ENCODE measurements around the gene PRSS21.

Gene PRSS21

DNA sequence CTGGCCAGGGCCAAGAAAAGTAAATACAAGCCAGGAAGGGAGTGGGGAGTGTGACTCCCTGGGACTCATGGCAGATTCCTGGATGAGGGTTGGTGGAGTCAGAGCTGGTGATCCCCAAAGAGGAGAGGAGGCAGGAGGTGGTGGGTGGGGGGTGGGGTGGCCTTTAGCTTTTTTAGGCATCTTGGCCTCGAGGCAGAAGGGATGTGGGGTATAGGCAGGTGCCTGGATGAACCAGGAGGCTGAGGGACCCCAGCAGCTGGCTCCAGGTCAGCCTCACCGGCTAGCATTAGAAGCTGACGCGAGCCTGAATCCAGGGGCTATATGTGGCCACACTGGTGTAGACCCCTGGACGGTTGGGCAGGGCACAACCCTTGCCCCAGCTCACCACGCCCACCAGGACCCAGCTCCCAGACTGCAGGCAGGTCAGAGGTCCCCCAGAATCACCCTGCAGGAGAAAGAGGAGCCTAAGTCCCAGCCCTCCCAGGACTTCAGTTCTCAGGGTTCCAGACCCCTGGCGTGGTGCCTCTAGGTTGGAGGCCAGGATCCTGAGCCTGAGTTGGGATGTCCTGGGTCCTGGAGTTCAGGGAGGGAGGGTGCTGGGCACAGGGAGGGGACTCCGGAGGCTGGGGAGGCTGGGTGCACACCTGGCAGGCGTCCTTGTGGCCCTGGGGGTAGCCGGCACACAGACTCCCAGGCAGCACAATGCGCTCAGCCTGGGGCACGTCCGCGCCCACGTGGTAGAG is 32.5 kb upstream of the PRSS21 start:
- Histone ChIP-seq H3K36me3 (ENCODE audit: control insufficient read depth, low read depth, low read length) (no peaks in the 10 kb centered on the region), H3K27ac (ENCODE audit: low read length) (no peak overlapping the region), H3K4me1 (ENCODE audit: control insufficient read depth, low read depth, low read length) (no peaks in the 10 kb centered on the region), H3K27me3 (ENCODE audit: control insufficient read depth, insufficient read depth, low read length) (no peaks in the 10 kb centered on the region), H3K9ac (ENCODE audit: low read length) (no peak overlapping the region), H3K4me3 (ENCODE audit: low read length) (no peak overlapping the region), H3K9me3 (ENCODE audit: control insufficient read depth, low read depth, low read length) (no peaks in the 10 kb centered on the region)

- Histone ChIP-seq H3K4me3 (ENCODE audit: low read length) (no peak overlapping the region), H3K27me3 (ENCODE audit: control insufficient read depth, insufficient read depth, low read length) (no peaks in the 10 kb centered on the region), H3K4me1 (ENCODE audit: control insufficient read depth, low read depth, low read length) (no peaks in the 10 kb centered on the region), H3K9me3 (ENCODE audit: control insufficient read depth, low read depth, low read length) (no peaks in the 10 kb centered on the region), H3K36me3 (ENCODE audit: control insufficient read depth, low read depth, low read length) (no peaks in the 10 kb centered on the region), H3K9ac (ENCODE audit: low read length) (no peak overlapping the region), H3K27ac (ENCODE audit: low read length) (no peak overlapping the region)
Measured at GRCh38 chr16:2785101-2785991, 31.7 kb upstream of the PRSS21 start.

DNA sequence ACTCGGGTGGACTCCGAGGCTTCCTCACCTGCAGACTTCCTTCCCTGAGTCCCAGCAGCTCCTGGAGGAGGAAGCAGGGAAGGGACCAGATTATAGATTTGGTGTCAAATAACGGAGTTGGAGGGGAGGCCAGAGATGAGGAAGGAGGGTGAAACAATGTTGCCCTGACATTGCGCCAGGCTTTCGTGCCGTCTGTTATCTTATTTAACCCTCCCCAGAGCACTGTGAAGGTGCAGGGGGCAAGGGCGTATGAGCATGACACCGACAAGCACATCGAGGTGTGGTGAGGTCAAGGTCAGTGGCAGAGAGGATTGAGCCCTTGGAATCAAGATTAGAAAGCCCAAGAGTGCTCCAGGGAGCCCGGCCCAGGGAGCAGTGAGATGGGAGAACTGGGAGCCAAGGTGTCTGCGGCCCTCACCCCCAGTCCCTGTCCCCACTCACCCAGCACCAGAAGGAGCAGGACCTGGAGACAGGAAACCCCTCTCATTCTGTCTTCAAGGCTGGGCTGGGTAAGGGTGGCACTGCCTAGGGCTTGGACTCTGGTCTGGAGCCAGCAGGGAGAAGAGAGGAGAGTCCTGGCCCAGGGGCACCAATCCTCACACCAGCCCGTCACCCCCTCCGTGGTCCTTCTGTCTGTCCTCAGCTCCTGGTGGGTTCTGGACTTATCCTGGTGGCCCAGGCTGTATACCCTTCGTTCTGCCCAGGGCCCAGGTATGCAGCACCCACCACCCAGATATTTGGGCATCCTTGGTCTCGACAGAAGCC is 30.8 kb upstream of the PRSS21 start:
- Histone ChIP-seq H3K27ac (ENCODE audit: low read length) (no peak overlapping the region), H3K36me3 (ENCODE audit: control insufficient read depth, low read depth, low read length) (no peaks in the 10 kb centered on the region), H3K9ac (ENCODE audit: low read length) (no peak overlapping the region)

DNA sequence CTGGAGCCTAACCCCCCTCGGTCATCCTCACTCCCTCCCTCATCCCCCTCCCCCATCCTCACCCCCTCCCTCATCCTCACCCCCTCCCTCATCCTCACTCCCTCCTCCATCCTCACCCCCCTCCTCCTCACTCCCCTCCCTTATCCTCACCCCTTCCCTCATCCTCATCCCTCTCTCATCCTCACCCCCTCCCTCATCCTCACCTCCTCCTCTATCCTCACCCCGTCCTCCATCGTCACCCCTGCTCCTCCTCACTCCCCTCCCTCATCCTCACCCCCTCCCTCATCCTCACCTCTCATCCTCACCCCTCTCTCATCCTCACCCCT is 30.2 kb upstream of the PRSS21 start:
- no peak overlapping the region for H3K27ac ChIP-seq (ENCODE audit: low read length)
- H3K4me1 ChIP-seq (ENCODE audit: control insufficient read depth, low read depth, low read length) = no peaks in the 10 kb centered on the region
- H3K9ac ChIP-seq (ENCODE audit: low read length) = no peak overlapping the region
- no peak overlapping the region for H3K4me3 ChIP-seq (ENCODE audit: low read length)
- H3K27me3 ChIP-seq (ENCODE audit: control insufficient read depth, insufficient read depth, low read length) = no peaks in the 10 kb centered on the region
- no peaks in the 10 kb centered on the region for H3K36me3 ChIP-seq (ENCODE audit: control insufficient read depth, low read depth, low read length)
- no peaks in the 10 kb centered on the region for H3K9me3 ChIP-seq (ENCODE audit: control insufficient read depth, low read depth, low read length)

More for the DNA sequence above, 30.8 kb upstream of the PRSS21 start:
- Histone ChIP-seq H3K4me1 (ENCODE audit: control insufficient read depth, low read depth, low read length) (no peaks in the 10 kb centered on the region), H3K4me3 (ENCODE audit: low read length) (no peak overlapping the region), H3K27me3 (ENCODE audit: control insufficient read depth, insufficient read depth, low read length) (no peaks in the 10 kb centered on the region), H3K9me3 (ENCODE audit: control insufficient read depth, low read depth, low read length) (no peaks in the 10 kb centered on the region)

- no peaks in the 10 kb centered on the region for H3K9me3 ChIP-seq (ENCODE audit: control insufficient read depth, low read depth, low read length)
- H3K27me3 ChIP-seq (ENCODE audit: control insufficient read depth, insufficient read depth, low read length) = no peaks in the 10 kb centered on the region
- H3K4me3 ChIP-seq (ENCODE audit: low read length) = no peak within 1 kb of the TSS
- no peak within 1 kb of the TSS for H3K27ac ChIP-seq (ENCODE audit: low read length)
- no peak within 1 kb of the TSS for H3K9ac ChIP-seq (ENCODE audit: low read length)
- no peaks in the 10 kb centered on the region for H3K36me3 ChIP-seq (ENCODE audit: control insufficient read depth, low read depth, low read length)
- no peaks in the 10 kb centered on the region for H3K4me1 ChIP-seq (ENCODE audit: control insufficient read depth, low read depth, low read length)
Measured at GRCh38 chr16:2787406-2787805, 29.6 kb upstream of the PRSS21 start, which contains the start of gene PRSS33. Gene PRSS33, minus strand, starts transcription at chr16:2787560. Its CDS starts 1,013 bp downstream, at chr16:2786547.

DNA sequence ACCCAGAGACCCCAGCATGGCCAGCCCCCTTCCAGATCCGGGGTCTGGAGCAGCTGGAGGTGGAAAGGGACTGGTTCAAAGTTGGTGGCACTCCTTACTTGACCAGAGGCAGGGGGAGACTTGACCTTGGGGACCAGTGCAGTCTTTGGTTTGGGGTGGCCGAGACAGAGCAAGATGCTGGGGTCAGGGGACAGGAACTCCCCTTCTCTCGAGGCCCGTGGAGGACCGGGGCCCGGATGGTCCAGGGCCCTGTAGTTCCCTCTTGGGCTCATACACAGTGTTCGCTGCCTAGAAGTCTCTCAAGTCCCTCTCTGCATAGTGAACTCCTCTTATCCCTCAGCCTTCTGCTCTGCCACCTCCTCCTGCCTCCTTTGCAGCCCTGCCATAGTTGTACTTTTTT is 29.1 kb upstream of the PRSS21 start:
- Histone ChIP-seq H3K36me3 (ENCODE audit: control insufficient read depth, low read depth, low read length) (no peaks in the 10 kb centered on the region), H3K27me3 (ENCODE audit: control insufficient read depth, insufficient read depth, low read length) (no peaks in the 10 kb centered on the region), H3K4me1 (ENCODE audit: control insufficient read depth, low read depth, low read length) (no peaks in the 10 kb centered on the region), H3K27ac (ENCODE audit: low read length) (no peak overlapping the region), H3K9me3 (ENCODE audit: control insufficient read depth, low read depth, low read length) (no peaks in the 10 kb centered on the region), H3K9ac (ENCODE audit: low read length) (no peak overlapping the region), H3K4me3 (ENCODE audit: low read length) (no peak overlapping the region)

GRCh38 chr16:2790631-2791030 is 26.4 kb upstream of the PRSS21 start:
- no peak overlapping the region for H3K4me3 ChIP-seq (ENCODE audit: low read length)
- H3K27ac ChIP-seq (ENCODE audit: low read length) = no peak overlapping the region
- H3K9me3 ChIP-seq (ENCODE audit: control insufficient read depth, low read depth, low read length) = no peaks in the 10 kb centered on the region
- no peaks in the 10 kb centered on the region for H3K36me3 ChIP-seq (ENCODE audit: control insufficient read depth, low read depth, low read length)
- H3K4me1 ChIP-seq (ENCODE audit: control insufficient read depth, low read depth, low read length) = no peaks in the 10 kb centered on the region
- no peaks in the 10 kb centered on the region for H3K27me3 ChIP-seq (ENCODE audit: control insufficient read depth, insufficient read depth, low read length)
- H3K9ac ChIP-seq (ENCODE audit: low read length) = no peak overlapping the region

DNA sequence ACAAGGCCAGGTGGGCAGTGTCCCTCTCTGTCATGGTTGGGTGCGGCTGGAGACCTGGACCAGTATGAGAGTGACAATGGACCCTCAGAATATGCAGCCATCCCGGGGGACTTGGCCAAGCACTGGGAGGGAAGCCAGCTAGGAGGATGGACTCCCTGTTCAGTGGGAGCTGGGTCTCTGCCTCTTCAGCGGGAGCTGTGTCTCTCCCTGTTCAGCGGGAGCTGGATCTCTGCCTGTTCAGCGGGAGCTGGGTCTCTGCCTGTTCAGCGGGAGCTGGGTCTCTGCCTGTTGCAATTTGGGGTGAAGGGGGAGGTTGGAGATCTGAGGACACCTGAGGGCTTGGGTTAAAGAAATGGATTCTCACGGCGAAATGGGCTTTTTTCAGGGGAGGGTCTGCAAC is 25.9 kb upstream of the PRSS21 start:
- Histone ChIP-seq H3K27me3 (ENCODE audit: control insufficient read depth, insufficient read depth, low read length) (no peaks in the 10 kb centered on the region), H3K27ac (ENCODE audit: low read length) (no peak overlapping the region), H3K4me1 (ENCODE audit: control insufficient read depth, low read depth, low read length) (no peaks in the 10 kb centered on the region), H3K4me3 (ENCODE audit: low read length) (no peak overlapping the region), H3K36me3 (ENCODE audit: control insufficient read depth, low read depth, low read length) (no peaks in the 10 kb centered on the region), H3K9me3 (ENCODE audit: control insufficient read depth, low read depth, low read length) (no peaks in the 10 kb centered on the region), H3K9ac (ENCODE audit: low read length) (no peak overlapping the region)

DNA sequence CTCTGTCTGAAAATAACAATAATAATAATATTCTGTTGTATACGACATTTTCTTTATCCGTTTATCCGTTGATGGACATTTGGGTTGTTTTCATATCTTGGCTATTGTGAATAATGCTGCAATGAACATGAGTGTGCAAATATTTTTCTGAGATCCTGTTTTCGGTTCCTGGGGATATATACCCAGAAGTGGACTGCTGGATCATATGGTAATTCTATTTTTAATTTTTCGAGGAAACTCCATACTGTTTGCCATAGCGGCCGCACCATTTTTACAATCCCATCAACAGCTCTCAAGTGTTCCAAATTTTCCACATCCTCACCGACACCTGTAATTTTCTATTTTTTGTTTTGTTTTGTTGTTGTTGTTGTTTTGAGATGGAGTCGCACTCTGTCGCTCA is 24.1 kb upstream of the PRSS21 start:
- Histone ChIP-seq H3K4me1 (ENCODE audit: control insufficient read depth, low read depth, low read length) (no peaks in the 10 kb centered on the region), H3K4me3 (ENCODE audit: low read length) (no peak overlapping the region), H3K27ac (ENCODE audit: low read length) (no peak overlapping the region), H3K9ac (ENCODE audit: low read length) (no peak overlapping the region), H3K36me3 (ENCODE audit: control insufficient read depth, low read depth, low read length) (no peaks in the 10 kb centered on the region), H3K27me3 (ENCODE audit: control insufficient read depth, insufficient read depth, low read length) (no peaks in the 10 kb centered on the region), H3K9me3 (ENCODE audit: control insufficient read depth, low read depth, low read length) (no peaks in the 10 kb centered on the region)

DNA sequence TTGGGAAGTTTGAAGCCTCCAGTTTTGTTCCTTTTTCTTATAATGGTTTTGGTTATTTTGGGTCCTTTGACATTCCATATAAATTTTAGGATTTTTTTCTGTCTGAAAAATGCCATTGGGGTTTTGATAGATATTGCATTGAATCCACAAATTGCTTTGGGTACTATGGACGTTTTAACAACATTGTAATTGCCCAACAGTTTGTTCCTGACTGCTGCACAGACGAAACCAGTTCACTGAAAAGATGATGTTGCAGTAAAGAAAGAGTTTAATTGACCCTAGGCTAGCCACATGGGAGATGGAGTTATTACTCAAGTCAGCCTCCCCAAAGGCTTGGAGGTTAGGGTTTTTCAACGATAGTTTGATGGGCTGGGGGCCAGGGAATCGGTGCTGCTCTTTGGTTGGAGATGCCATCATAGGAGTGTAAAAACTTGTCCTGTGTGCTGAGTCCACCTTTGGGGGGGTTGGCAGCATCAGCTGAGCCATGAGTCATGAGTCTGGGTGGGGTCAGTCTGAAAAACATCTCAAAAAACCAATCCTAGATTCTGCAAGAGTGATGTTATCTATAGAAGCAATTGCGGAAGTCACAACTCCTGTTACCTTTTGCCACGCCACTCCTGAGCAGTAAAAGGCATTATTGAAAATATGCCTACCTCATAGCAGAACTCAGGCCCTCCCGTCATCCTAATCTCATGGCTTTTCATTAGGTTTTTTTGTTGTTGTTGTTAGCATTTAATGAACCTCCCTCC is 21.5 kb upstream of the PRSS21 start:
- Histone ChIP-seq H3K27ac (ENCODE audit: low read length) (no peak overlapping the region), H3K4me1 (ENCODE audit: control insufficient read depth, low read depth, low read length) (no peaks in the 10 kb centered on the region), H3K9ac (ENCODE audit: low read length) (no peak overlapping the region), H3K9me3 (ENCODE audit: control insufficient read depth, low read depth, low read length) (no peaks in the 10 kb centered on the region), H3K4me3 (ENCODE audit: low read length) (no peak overlapping the region), H3K27me3 (ENCODE audit: control insufficient read depth, insufficient read depth, low read length) (no peaks in the 10 kb centered on the region), H3K36me3 (ENCODE audit: control insufficient read depth, low read depth, low read length) (no peaks in the 10 kb centered on the region)

DNA sequence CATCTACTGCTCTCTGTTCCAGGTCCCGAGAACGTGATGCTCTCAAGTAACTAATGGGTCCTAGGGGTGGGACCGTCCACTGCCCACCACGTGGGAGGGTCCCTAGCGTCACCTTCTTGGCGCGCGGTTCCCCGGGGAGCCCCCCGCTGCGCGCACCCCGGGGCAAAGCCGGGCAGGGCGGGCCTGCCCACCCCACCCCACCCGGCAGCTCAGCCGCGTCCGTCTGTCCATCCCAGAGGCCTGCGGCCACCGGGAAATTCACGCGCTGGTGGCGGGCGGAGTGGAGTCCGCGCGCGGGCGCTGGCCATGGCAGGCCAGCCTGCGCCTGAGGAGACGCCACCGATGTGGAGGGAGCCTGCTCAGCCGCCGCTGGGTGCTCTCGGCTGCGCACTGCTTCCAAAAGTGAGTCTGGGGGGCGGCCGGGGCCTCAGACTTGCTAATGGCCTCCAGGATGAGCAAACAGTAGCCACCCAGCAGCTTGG is 18.3 kb upstream of the PRSS21 start:
- Histone ChIP-seq H3K4me3 (ENCODE audit: low read length) (no peak overlapping the region), H3K36me3 (ENCODE audit: control insufficient read depth, low read depth, low read length) (no peaks in the 10 kb centered on the region), H3K27me3 (ENCODE audit: control insufficient read depth, insufficient read depth, low read length) (no peaks in the 10 kb centered on the region), H3K27ac (ENCODE audit: low read length) (no peak overlapping the region), H3K4me1 (ENCODE audit: control insufficient read depth, low read depth, low read length) (no peaks in the 10 kb centered on the region), H3K9me3 (ENCODE audit: control insufficient read depth, low read depth, low read length) (no peaks in the 10 kb centered on the region), H3K9ac (ENCODE audit: low read length) (no peak overlapping the region)
